ENCODE results near the gene ERC2.

- TF ChIP-seq POLR2A (IDR thresholded peaks at IDR 0.05; ENCODE audit: low read depth, low read length) (no peak), TAF1 (IDR thresholded peaks at IDR 0.05; ENCODE audit: low read depth, low read length) (no peak), POLR2AphosphoS5 (IDR thresholded peaks at IDR 0.05; ENCODE audit: low read depth, low read length) (no peak)
Measured at GRCh38 chr3:55728461-55729100, 739.7 kb downstream of the ERC2 start.
